B cell (primary cell): ENCODE measurements around the gene CALHM5. TPM values are rescaled to one million over a fixed set of nuclear protein-coding genes. Genes with fewer than 3 reads are reported as not detected.

Source experiments
- ATAC-seq: fragments of 200-7000 bp; cut with Tn5 transposase; one replicate; pipeline ENCODE4 v1.10.0; 2021; ENCODE audit warnings: low read depth, mild to moderate bottlenecking, moderate number of reproducible peaks, moderate library complexity
- CTCF ChIA-PET: fragments of 350-600 bp; sonication (Branson Sonifier 250); formaldehyde crosslinking; loops from one replicate; lab custom pipeline; 2021; ENCODE audit warnings: antibody characterized with exemption, inconsistent platforms; lab: Charles Lee
- POLR2A ChIA-PET: fragments of 350-600 bp; sonication (Branson Sonifier 250); formaldehyde crosslinking; loops from one replicate; lab custom pipeline; 2021; ENCODE audit warnings: antibody characterized with exemption; lab: Charles Lee
- DNase-seq: peaks from one replicate; pipeline ENCODE4 v3.0.0; 2013
- H2AFZ ChIP-seq: 2 replicates; pipeline ENCODE4 v1.6.1; 2012; ENCODE audit warnings: mild to moderate bottlenecking, low read depth, low read length; ENCODE audit not compliant: insufficient read depth, poor library complexity, severe bottlenecking
- H3K27ac ChIP-seq, 2 donors: 1 replicate in 1 of 2; 2 replicates in 1 of 2; pipeline ENCODE4 v1.5.1; 2012 to 2013; ENCODE audit warnings: low read length in 2 of 2, mild to moderate bottlenecking in 2 of 2, moderate library complexity in 1 of 2
- H3K27me3 ChIP-seq, 4 experiments: fragments of 200-600 bp in 1 of 4; sonication (generic) in 1 of 4; replicated peaks in 1 of 4; 1 replicate in 2 of 4; 2 replicates in 2 of 4; pipeline versions ENCODE4 v1.6.1 to v1.7.0; 2013 to 2016; ENCODE audit warnings: low read length in 3 of 4, mild to moderate bottlenecking in 2 of 4, mixed read lengths in 1 of 4, moderate library complexity in 1 of 4; ENCODE audit not compliant: insufficient read depth in 4 of 4, control insufficient read depth in 3 of 4; ENCODE audit errors: control extremely low read depth in 1 of 4
- H3K36me3 ChIP-seq, 2 experiments: replicated peaks in 1 of 2; 1 replicate in 1 of 2; 2 replicates in 1 of 2; pipeline versions ENCODE4 v1.6.1 to v1.7.1; 2013; ENCODE audit warnings: low read length in 1 of 2; ENCODE audit not compliant: insufficient read depth in 2 of 2, control insufficient read depth in 1 of 2; ENCODE audit errors: control extremely low read depth in 1 of 2, extremely low read depth in 1 of 2
- H3K4me1 ChIP-seq, 2 donors: fragments of 200-600 bp in 1 of 2; sonication (generic) in 1 of 2; 1 replicate in 1 of 2; 2 replicates in 1 of 2; pipeline versions ENCODE4 v1.5.1 to v1.6.1; 2013 to 2017; ENCODE audit warnings: low read length in 2 of 2; ENCODE audit not compliant: control insufficient read depth in 2 of 2, insufficient read depth in 2 of 2
- H3K4me2 ChIP-seq: replicated peaks from 2 replicates; pipeline ENCODE3; 2012; ENCODE audit warnings: mild to moderate bottlenecking, low read depth, low read length; ENCODE audit not compliant: poor library complexity, severe bottlenecking
- H3K4me3 ChIP-seq, 5 experiments: fragments of 200-600 bp in 1 of 5; sonication (generic) in 1 of 5; 1 replicate in 3 of 5; 2 replicates in 2 of 5; pipeline versions ENCODE4 v1.5.1 to v1.7.0; 2011 to 2016; ENCODE audit warnings: low read length in 4 of 5, mild to moderate bottlenecking in 4 of 5, low read depth in 2 of 5, control low read depth in 1 of 5, moderate library complexity in 1 of 5; ENCODE audit not compliant: insufficient read depth in 1 of 5; ENCODE audit errors: control extremely low read depth in 1 of 5, extremely low read depth in 1 of 5
- H3K79me2 ChIP-seq: fragments of 200-600 bp; sonication (generic); one replicate; pipeline ENCODE4 v1.6.0; 2016; ENCODE audit warnings: low read length; ENCODE audit not compliant: control insufficient read depth, insufficient read depth
- H3K9ac ChIP-seq: fragments of 200-600 bp; sonication (generic); 2 replicates; pipeline ENCODE4 v1.6.1; 2017; ENCODE audit warnings: mild to moderate bottlenecking, low read length, moderate library complexity
- H3K9me3 ChIP-seq, 3 donors: one replicate each; pipeline versions ENCODE4 v1.6.1 to v1.7.1; 2013; ENCODE audit warnings: low read length in 2 of 3; ENCODE audit not compliant: control insufficient read depth in 2 of 3, insufficient read depth in 1 of 3; ENCODE audit errors: control extremely low read depth in 1 of 3
- H4K20me1 ChIP-seq: 2 replicates; pipeline ENCODE4 v1.6.0; 2012; ENCODE audit warnings: mild to moderate bottlenecking, low read length; ENCODE audit not compliant: insufficient read depth, control insufficient read depth, poor library complexity, severe bottlenecking
- H3K27ac Mint-ChIP-seq: one replicate; pipeline ENCODE4 v1.8.0; 2021; ENCODE audit warnings: mixed read lengths
- H3K27me3 Mint-ChIP-seq: one replicate; pipeline ENCODE4 v1.8.0; 2021; ENCODE audit warnings: mixed read lengths
- H3K4me1 Mint-ChIP-seq: one replicate; pipeline ENCODE4 v1.8.0; 2021; ENCODE audit warnings: mixed read lengths
- H3K4me3 Mint-ChIP-seq: one replicate; pipeline ENCODE4 v1.8.0; 2021; ENCODE audit warnings: mixed read lengths
- H3K9me3 Mint-ChIP-seq: one replicate; pipeline ENCODE4 v1.8.0; 2022; ENCODE audit warnings: mixed read lengths; ENCODE audit not compliant: insufficient read depth
- EZH2 ChIP-seq: IDR thresholded peaks from 2 replicates; pipeline ENCODE4 v1.6.1; 2012; ENCODE audit warnings: borderline replicate concordance, low read depth, mild to moderate bottlenecking, moderate library complexity, low read length; ENCODE audit not compliant: insufficient read depth, poor library complexity, severe bottlenecking
- WGBS: methylation state at CpG from one replicate; pipeline ENCODE4 v1.1.5; 2013; ENCODE audit warnings: missing lambda C conversion rate; ENCODE audit not compliant: insufficient coverage; 5-methylcytosine and 5-hydroxymethylcytosine counted together
- intact Hi-C: fragments of 100-400 bp; cut with micrococcal nuclease; formaldehyde crosslinking; loops from one replicate; pipeline ENCODE4 v1.10.0; 2022
- polyA plus RNA-seq: library from polyadenylated mRNA; depleted of rRNA; stranded (reverse); fragments of >200 nt; gene quantifications from 2 replicates; pipeline ENCODE4 v1.2.3, GENCODE V29; 2012
- total RNA-seq, 2 donors: library from RNA; stranded (reverse); fragments of 120-200 nt in 1 of 2; gene quantifications; 1 replicate in 1 of 2; 2 replicates in 1 of 2; pipeline versions ENCODE4 v1.2.3 to v1.2.4, GENCODE V29; 2013 to 2022
- TF ChIP-seq, protein P1 (sequence below): fragments of 200-600 bp; IDR thresholded peaks from one replicate; pipeline ENCODE4 v1.8.0; 2022; ENCODE audit warnings: antibody characterized with exemption, mild to moderate bottlenecking

Gene CALHM5
- total and polyA plus RNA-seq, 2 donors (not counting 1 experiment from before 2014, with no cell fraction given), result not detected

DNA sequence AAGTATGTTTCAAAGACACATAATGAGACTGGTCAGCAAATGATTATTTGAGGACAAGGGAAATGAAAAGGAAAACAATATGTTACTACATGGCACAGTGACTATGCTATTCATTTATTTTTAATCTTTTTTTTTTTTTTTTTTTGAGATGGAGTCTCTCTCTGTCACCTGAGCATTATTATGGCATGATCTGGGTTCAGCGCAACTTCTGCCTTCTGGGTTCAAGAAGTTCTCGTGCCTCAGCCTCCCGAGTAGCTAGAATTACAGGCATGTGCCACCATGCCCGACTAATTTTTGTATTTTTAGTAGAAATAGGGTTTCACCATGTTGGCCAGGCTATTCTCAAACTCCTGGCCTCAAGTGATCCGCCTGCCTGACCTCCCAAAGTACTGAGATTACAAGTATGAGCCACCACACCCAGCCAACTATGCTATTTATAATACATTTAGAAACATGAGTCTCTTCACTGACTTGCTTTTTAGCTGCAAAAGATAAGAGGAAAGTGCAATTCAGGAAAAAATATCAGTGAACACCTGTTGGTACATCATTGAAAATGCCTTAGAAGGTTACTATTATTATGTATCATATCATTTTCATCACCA, 45.5 kb downstream of the CALHM5 start:
- Histone ChIP-seq H4K20me1 (no peaks in the 10 kb centered on the region), H3K9me3 (no peaks in the 10 kb centered on the region), H3K4me3 (no peak overlapping the region), H3K9ac (no peak overlapping the region), H3K4me2 (no peak overlapping the region), H3K27me3 (peaks cover 0 to 13% (median under 1%) of the 10 kb centered on the region in 4 experiments), H3K27ac (no peak overlapping the region), H3K36me3 (no peaks in the 10 kb centered on the region), H3K79me2 (no peaks in the 10 kb centered on the region), H2AFZ (no peak overlapping the region), H3K4me1 (no peaks in the 10 kb centered on the region)
- ATAC-seq, result no peak
- Mint-ChIP-seq H3K27me3 (peaks cover 20% of the 10 kb centered on the region), H3K27ac (no peak overlapping the region), H3K4me1 (peaks cover 2% of the 10 kb centered on the region), H3K4me3 (no peak overlapping the region), H3K9me3 (no peaks in the 10 kb centered on the region)
- ChIA-PET CTCF (interaction anchor here (1.2 to 3.7 kb wide), 3 partner anchors 23 to 268 kb away, joined by 4 to 14 read pairs (median 6); no protein-coding TSS in a partner anchor), POLR2A (interaction anchor here (0.7 kb wide), 1 partner anchor 337 kb away, joined by 7 read pairs; no protein-coding TSS in a partner anchor)
- no peak for TF ChIP-seq EZH2
- TF ChIP-seq, protein P1, sequence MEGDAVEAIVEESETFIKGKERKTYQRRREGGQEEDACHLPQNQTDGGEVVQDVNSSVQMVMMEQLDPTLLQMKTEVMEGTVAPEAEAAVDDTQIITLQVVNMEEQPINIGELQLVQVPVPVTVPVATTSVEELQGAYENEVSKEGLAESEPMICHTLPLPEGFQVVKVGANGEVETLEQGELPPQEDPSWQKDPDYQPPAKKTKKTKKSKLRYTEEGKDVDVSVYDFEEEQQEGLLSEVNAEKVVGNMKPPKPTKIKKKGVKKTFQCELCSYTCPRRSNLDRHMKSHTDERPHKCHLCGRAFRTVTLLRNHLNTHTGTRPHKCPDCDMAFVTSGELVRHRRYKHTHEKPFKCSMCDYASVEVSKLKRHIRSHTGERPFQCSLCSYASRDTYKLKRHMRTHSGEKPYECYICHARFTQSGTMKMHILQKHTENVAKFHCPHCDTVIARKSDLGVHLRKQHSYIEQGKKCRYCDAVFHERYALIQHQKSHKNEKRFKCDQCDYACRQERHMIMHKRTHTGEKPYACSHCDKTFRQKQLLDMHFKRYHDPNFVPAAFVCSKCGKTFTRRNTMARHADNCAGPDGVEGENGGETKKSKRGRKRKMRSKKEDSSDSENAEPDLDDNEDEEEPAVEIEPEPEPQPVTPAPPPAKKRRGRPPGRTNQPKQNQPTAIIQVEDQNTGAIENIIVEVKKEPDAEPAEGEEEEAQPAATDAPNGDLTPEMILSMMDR, result no peak
- intact Hi-C loops, result no loop called here
- WGBS, result 100% methylated on average over 1 of the region's 5 CpGs
- no peak for DNase-seq

DNA sequence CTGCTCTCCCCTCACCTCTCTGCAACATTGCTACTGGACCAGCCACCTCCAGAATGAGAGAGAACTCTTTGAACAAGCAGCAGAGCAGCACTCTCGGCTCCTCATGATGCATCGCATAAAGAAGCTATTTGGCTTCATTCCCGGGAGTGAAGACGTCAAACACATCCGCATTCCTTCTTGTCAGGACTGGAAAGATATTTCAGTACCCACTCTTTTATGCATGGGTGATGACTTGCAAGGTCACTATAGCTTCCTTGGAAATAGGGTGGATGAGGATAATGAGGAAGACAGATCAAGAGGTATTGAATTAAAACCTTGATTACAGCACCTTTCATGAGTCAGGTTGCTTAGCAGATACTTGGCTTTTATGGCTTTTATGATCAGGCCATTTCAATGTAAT, 46.5 kb downstream of the CALHM5 start:
- H3K9ac ChIP-seq, result no peak overlapping the region
- no peak overlapping the region for H2AFZ ChIP-seq
- H3K9me3 ChIP-seq, result no peaks in the 10 kb centered on the region
- no peak overlapping the region for H3K27ac Mint-ChIP-seq
- 96% methylated on average over 5 of the region's 5 CpGs for WGBS
- TF ChIP-seq, protein P1, result no peak
- no peak for TF ChIP-seq EZH2
- H3K4me1 Mint-ChIP-seq, result peaks cover 2% of the 10 kb centered on the region
- no peak overlapping the region for H3K27ac ChIP-seq
- ATAC-seq (no peak), DNase-seq (no peak)
- no peaks in the 10 kb centered on the region for H3K79me2 ChIP-seq
- no peak overlapping the region for H3K4me3 ChIP-seq
- no peak overlapping the region for H3K4me2 ChIP-seq
- H3K36me3 ChIP-seq, result no peaks in the 10 kb centered on the region
- no peaks in the 10 kb centered on the region for H3K9me3 Mint-ChIP-seq
- H3K4me3 Mint-ChIP-seq, result no peak overlapping the region
- POLR2A ChIA-PET, result no interaction called here
- CTCF ChIA-PET, result interaction anchor here (1.1 to 3.7 kb wide), 4 partner anchors 11 to 269 kb away, joined by 3 to 14 read pairs (median 4); no protein-coding TSS in a partner anchor
- H3K27me3 Mint-ChIP-seq, result peaks cover 27% of the 10 kb centered on the region
- H3K4me1 ChIP-seq, result no peaks in the 10 kb centered on the region
- H3K27me3 ChIP-seq, result peaks cover 0 to 14% (median 1%) of the 10 kb centered on the region in 4 experiments
- intact Hi-C loops, result no loop called here
- H4K20me1 ChIP-seq, result no peaks in the 10 kb centered on the region
